Measurements from ENCODE around the gene NUP98.

Gene NUP98

DNA sequence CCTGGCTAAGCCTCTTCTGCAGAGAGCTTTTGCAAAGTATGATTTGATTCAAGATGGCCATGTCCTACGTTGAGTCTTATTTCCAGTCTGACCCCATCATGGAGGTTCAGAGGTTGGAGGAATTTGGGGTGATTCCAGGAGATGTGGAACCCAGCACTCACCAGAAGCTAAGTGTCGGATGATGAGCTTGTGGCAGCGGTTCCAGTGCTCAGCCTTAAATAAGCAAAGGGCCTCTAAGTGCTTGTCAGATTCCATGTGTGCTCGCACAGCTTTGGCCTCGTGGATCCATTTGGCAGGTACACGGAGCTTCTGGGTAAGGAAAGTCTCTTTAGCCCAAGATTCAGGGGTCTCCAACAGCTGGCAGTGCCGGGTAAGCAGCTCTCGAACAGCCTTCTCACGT, 114.3 kb downstream of the NUP98 start:
- H3K27ac ChIP-seq, result no peak overlapping the region
- TF ChIP-seq, protein P1, sequence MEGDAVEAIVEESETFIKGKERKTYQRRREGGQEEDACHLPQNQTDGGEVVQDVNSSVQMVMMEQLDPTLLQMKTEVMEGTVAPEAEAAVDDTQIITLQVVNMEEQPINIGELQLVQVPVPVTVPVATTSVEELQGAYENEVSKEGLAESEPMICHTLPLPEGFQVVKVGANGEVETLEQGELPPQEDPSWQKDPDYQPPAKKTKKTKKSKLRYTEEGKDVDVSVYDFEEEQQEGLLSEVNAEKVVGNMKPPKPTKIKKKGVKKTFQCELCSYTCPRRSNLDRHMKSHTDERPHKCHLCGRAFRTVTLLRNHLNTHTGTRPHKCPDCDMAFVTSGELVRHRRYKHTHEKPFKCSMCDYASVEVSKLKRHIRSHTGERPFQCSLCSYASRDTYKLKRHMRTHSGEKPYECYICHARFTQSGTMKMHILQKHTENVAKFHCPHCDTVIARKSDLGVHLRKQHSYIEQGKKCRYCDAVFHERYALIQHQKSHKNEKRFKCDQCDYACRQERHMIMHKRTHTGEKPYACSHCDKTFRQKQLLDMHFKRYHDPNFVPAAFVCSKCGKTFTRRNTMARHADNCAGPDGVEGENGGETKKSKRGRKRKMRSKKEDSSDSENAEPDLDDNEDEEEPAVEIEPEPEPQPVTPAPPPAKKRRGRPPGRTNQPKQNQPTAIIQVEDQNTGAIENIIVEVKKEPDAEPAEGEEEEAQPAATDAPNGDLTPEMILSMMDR (conservative IDR thresholded peaks at IDR 0.05), result no peak

DNA sequence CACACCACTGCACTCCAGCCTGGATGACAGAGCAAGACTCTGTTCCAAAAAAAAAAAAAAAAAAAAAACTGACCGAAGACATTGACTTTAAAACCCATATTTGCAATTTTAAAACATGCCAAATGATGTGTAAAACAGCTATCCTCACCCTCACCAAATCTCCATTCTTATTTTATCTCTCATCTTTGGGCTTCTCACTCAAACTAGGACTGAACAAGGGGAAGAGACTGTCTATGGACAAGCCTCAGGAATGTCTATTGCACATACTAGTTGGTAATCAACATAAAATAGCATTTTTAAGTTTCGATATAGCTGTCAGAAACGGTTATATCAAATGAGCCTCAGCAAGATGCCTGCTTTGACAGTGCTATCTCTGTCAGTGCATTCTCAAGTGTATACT, 118.3 kb downstream of the NUP98 start:
- no peak overlapping the region for H3K27ac ChIP-seq
- TF ChIP-seq, protein P1 (conservative IDR thresholded peaks at IDR 0.05), result no peak

DNA sequence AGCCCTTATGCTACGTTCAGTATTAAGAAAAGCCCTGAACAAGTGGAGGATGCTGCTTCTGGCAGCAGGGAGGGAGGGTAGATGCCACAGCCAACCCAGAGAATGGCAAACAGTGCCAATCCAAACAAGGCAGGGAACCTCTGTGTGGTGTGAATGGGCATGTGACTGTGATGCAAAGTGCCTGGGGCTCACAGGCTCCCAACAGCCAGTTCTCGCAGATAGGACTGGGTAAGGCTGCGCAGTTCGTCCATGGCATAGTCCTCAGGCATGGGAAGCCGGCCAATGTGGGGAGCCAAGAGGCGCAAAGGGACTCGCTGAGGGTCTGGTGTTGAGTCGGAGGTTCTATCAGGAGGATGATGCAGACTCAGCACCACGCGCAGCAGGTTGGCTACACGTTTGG, 121.4 kb downstream of the NUP98 start:
- TF ChIP-seq, protein P1 (conservative IDR thresholded peaks at IDR 0.05), result no peak
- no peak overlapping the region for H3K27ac ChIP-seq

DNA sequence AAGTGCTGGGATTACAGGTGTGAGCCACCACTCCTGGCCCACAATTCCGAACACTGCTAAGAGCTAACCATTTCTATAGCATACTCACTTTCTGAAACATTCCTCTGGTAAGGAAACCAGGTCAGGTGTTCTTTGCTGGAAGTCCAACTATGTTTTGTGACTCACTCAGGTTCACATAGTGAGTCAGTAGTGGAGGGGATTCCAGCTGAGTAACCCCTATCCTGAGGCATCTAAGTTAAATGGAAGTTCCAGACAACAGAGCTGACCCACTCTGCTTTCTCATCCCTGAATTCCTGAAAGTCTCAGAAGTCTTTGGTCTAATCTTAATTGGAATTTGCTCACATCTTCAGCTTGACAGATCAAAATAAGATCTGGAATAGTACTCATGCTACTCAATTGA, 123.2 kb downstream of the NUP98 start:
- TF ChIP-seq, protein P1 (conservative IDR thresholded peaks at IDR 0.05), result no peak
- H3K27ac ChIP-seq, result no peak overlapping the region

DNA sequence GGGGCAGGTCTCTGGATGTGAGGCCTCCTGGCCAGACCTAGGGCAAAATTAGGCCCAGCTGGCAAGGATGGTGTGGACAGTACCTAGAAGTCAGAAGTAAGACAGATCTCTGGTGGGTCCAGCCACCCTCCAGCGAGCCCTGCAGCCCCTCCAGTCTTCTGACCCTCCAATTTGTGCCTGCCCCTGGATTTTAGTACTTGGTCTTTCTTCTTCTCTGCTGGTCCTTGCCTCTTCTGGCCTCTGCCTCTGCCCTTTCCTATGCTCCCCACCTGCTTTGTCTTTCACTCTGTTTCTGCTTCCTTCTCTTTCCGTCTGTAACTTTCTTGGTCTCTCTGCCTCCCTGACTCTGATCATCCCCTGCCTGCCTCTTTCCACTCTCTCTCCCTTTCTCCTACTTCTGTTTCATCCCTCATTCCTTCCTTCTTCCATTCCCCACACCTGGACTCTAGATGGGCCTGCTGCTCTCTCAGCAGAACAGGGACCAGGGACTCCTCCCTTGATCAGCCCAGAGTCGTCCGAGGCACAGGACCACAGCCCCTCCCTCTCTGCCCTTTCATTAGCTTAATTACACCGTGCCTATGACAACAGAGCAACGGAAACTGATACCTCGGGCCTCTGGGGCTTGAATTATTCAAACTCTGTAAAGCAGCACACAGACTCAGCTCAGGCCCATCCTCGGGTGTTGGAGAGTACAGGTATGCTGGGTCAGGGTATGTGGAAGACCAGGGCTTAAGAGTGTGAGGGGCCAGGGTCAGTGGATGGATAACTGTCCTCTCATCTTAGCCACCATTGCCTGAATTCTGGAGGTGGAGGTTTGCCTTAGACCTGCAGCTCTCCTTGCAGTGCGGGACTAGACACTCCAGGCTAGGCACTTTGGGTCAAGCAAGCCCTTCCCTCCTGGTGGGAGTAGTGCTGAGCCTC, 125.8 kb downstream of the NUP98 start, which contains the start of gene CHRNA10:
Gene CHRNA10 (minus strand): TSS at position 51 of the 921 bp plus-strand sequence. CDS start 72 bp downstream, outside the sequence.
- TF ChIP-seq, protein P1 (conservative IDR thresholded peaks at IDR 0.05), result no peak
- H3K27ac ChIP-seq, result no peak within 1 kb of the TSS

DNA sequence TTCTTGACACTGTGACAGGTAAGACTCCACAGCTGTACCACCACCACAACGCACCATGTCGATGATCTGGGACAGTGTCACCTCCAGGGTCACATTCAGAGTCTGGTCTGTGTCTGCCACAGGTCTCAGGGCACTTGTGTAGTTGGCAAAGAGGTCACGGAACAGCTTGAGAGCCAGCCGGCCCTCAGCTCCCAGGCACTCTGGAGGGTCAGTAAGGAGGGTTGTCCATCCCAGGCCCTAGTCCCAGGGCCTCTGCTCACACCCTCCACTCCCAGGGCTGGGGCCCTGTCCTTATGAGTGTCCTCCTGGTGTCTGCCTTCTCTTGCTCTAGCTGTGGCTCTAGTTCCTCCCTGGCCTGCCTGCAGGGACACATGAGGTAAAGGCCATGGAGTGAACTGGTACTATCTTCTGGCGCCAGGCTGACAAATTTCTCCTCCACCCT, 127.6 kb downstream of the NUP98 start:
- H3K27ac ChIP-seq, result no peak overlapping the region
- TF ChIP-seq, protein P1 (conservative IDR thresholded peaks at IDR 0.05), result no peak

DNA sequence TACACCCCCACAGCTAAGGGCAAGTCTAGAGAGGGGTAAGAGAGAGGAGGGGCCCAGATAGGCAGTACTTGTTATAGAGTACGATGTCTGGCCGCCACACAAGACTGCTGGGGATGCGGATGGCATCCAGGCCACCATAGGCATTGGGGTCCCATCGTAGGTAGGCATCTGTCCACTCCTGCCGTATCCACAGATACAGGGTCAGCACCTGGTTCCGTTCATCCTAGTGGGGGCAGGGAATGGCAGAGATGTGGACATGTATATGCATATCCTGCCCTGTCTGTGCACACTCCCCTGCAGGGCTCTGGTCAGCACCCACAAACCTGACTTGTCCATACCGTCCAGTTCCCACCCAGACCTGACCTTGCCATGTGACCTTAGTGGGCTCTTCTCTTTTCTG, 128.2 kb downstream of the NUP98 start:
- TF ChIP-seq, protein P1 (conservative IDR thresholded peaks at IDR 0.05), result no peak
- no peak overlapping the region for H3K27ac ChIP-seq
